Measurements from ENCODE around the gene SETBP1.

GRCh38 chr18:44811572-44812125 is 131.0 kb downstream of the SETBP1 start:
- TF ChIP-seq MAZ (IDR thresholded peaks at IDR 0.05; ENCODE audit: borderline replicate concordance, low read depth, low read length) (no peak), CTCF (conservative IDR thresholded peaks at IDR 0.05; ENCODE audit: low read depth, low read length) (no peak), POLR2A (IDR thresholded peaks at IDR 0.05; ENCODE audit: low read depth, low read length) (no peak), CEBPB (IDR thresholded peaks at IDR 0.05; ENCODE audit: low read depth, low read length) (no peak)

Data from IMR-90 (cell line).